GM12873 (cell line): ENCODE results near the gene ONECUT2.

Source experiments
- CTCF ChIP-seq: IDR thresholded peaks from 2 replicates; pipeline ENCODE4 v1.5.1; 2012; ENCODE audit warnings: low read depth, mild to moderate bottlenecking, moderate library complexity, low read length, control low read depth; ENCODE audit not compliant: insufficient read depth; ENCODE audit errors: missing control alignments

ONECUT2 gene

GRCh38 chr18:57466745-57467409, 31.7 kb downstream of the ONECUT2 start:
- no peak for TF ChIP-seq CTCF

- TF ChIP-seq CTCF, result no peak
Measured at GRCh38 chr18:57469884-57470283, 34.7 kb downstream of the ONECUT2 start.

GRCh38 chr18:57475408-57475807, 40.2 kb downstream of the ONECUT2 start:
- no peak for TF ChIP-seq CTCF

GRCh38 chr18:57475903-57476302, 40.7 kb downstream of the ONECUT2 start:
- no peak for TF ChIP-seq CTCF

GRCh38 chr18:57480733-57481132, 45.6 kb downstream of the ONECUT2 start:
- no peak for TF ChIP-seq CTCF

GRCh38 chr18:57497372-57498294, 62.5 kb downstream of the ONECUT2 start:
- TF ChIP-seq CTCF, result no peak

- TF ChIP-seq CTCF, result no peak
Measured at GRCh38 chr18:57498682-57499256, 63.6 kb downstream of the ONECUT2 start.
